Smooth muscle cell (in vitro differentiated cells): ENCODE measurements around the gene C13orf46. TPM values are rescaled to one million over a fixed set of nuclear protein-coding genes. Genes with fewer than 3 reads are reported as not detected.

Source experiments
- polyA plus RNA-seq: library from polyadenylated mRNA; unstranded; fragments of >200 nt; fragmentation: Nextera tagmentation; extraction: Ambion mirVana; gene quantifications from 2 replicates; pipeline ENCODE4 v1.2.1, GENCODE V29; 2016
- total RNA-seq: library from RNA; depleted of rRNA; stranded (reverse); fragments of >200 nt; gene quantifications from 2 replicates; pipeline ENCODE4 v1.2.3, GENCODE V29; 2014

The C13orf46 gene
- total and polyA plus RNA-seq, 2 experiments from 2014 or later: 0.26 to 5.8 TPM

Other genes starting within 250 kb of the C13orf46 start
- gene TMEM255B, start 214.8 kb downstream of the C13orf46 start, total RNA-seq: 0.22 and 4.1 TPM in 2 replicates
- gene TMEM255B, start 214.8 kb downstream of the C13orf46 start, polyA plus RNA-seq: 1.4 and 2.1 TPM in 2 replicates
- 21.7 and 25.6 TPM in 2 replicates for gene GAS6, start 110.0 kb downstream of the C13orf46 start, total RNA-seq
- 45.2 and 58.5 TPM in 2 replicates for gene GAS6, start 110.0 kb downstream of the C13orf46 start, polyA plus RNA-seq
- gene RASA3, start 158.5 kb upstream of the C13orf46 start, total RNA-seq: 21.3 and 23.4 TPM in 2 replicates
- 24.4 and 26.8 TPM in 2 replicates for gene RASA3, start 158.5 kb upstream of the C13orf46 start, polyA plus RNA-seq
- not detected in 2 replicates for gene CFAP97D2, start 205.2 kb upstream of the C13orf46 start, total RNA-seq
- not detected in 2 replicates for gene CFAP97D2, start 205.2 kb upstream of the C13orf46 start, polyA plus RNA-seq